Heart left ventricle (tissue), 16 donors: ENCODE data around the gene SULT2B1. TPM values are rescaled to one million over a fixed set of nuclear protein-coding genes. Genes with fewer than 3 reads are reported as not detected.
A peak's percentile ranks its signal among the peaks of the same experiment; 100 is the strongest.
"Not testable (repeated sequence)": the region's sequence is repeated elsewhere in the genome, so short reads cannot be mapped to it uniquely, and the experiment has no call there.

Experiments used
- ATAC-seq, 4 donors: fragments of 200-7000 bp; cut with Tn5 transposase; one replicate each; pipeline ENCODE4 v1.9.1; 2020 to 2022; ENCODE audit warnings: moderate library complexity in 4 of 4, mild to moderate bottlenecking in 3 of 4, moderate number of reproducible peaks in 1 of 4
- DNase-seq, 5 donors: peaks; one replicate each; pipeline ENCODE4 v3.0.0-alpha.2; 2020
- H3K27ac ChIP-seq, 12 donors: fragments of 200-600 bp; sonication (generic) in 4 of 12; one replicate each; pipeline versions ENCODE4 v1.5.0 to v1.8.0; 2016 to 2022; ENCODE audit warnings: mild to moderate bottlenecking in 2 of 12
- H3K27me3 ChIP-seq, 9 donors: fragments of 200-600 bp; sonication (generic) in 2 of 9; one replicate each; pipeline versions ENCODE4 v1.5.1 to v1.8.0; 2016 to 2022; ENCODE audit warnings: mild to moderate bottlenecking in 3 of 9
- H3K36me3 ChIP-seq, 9 donors: fragments of 200-600 bp; sonication (generic) in 2 of 9; one replicate each; pipeline versions ENCODE4 v1.5.0 to v1.8.0; 2018 to 2022; ENCODE audit warnings: mild to moderate bottlenecking in 2 of 9
- H3K4me1 ChIP-seq, 12 donors: fragments of 200-600 bp; sonication (generic) in 4 of 12; one replicate each; pipeline versions ENCODE4 v1.5.0 to v1.8.0; 2016 to 2022; ENCODE audit warnings: mild to moderate bottlenecking in 3 of 12
- H3K4me3 ChIP-seq, 12 donors: fragments of 200-600 bp; sonication (generic) in 4 of 12; one replicate each; pipeline versions ENCODE4 v1.5.0 to v1.8.0; 2017 to 2022; ENCODE audit warnings: mild to moderate bottlenecking in 9 of 12, moderate library complexity in 4 of 12
- H3K9me3 ChIP-seq, 12 donors: fragments of 200-600 bp; sonication (generic) in 4 of 12; one replicate each; pipeline versions ENCODE4 v1.5.0 to v1.8.0; 2016 to 2022; ENCODE audit warnings: mild to moderate bottlenecking in 1 of 12
- POLR2A ChIP-seq, 2 donors: fragments of 450-650 bp; IDR thresholded peaks; one replicate each; pipeline ENCODE4 v1.6.1; 2017; ENCODE audit warnings: antibody characterized with exemption in 2 of 2, mild to moderate bottlenecking in 2 of 2, moderate library complexity in 2 of 2
- WGBS, 4 donors: extraction: QIAGEN DNeasy Blood & Tissue Kit in 2 of 4; methylation state at CpG; one replicate each; pipeline versions ENCODE4 v1.1.5 to v1.1.7; 2013 to 2018; 5-methylcytosine and 5-hydroxymethylcytosine counted together
- intact Hi-C, 10 donors: fragments of 100-400 bp; cut with DNase I; formaldehyde crosslinking; loops; one replicate each; pipeline versions ENCODE4 v1.11.1 to v1.14.2; 2022
- polyA plus RNA-seq, 2 donors: library from polyadenylated mRNA; stranded (reverse); fragments of 200-250 nt; gene quantifications; one replicate each; pipeline ENCODE4 v1.2.3, GENCODE V29; 2013
- total RNA-seq, 9 donors: library from RNA; depleted of rRNA in 2 of 9; stranded (reverse); fragments of >200 nt in 2 of 9; fragmentation: NEBNext Ultra II Directional in 3 of 9; extraction: Animal tissue kit (Norgen Biotek cat#: 25700) in 3 of 9; gene quantifications; one replicate each; pipeline versions ENCODE4 v1.1.0 to v1.2.4, GENCODE V29; 2016 to 2023
- TF ChIP-seq, protein P1 (sequence below), 12 donors: fragments of 200-600 bp; sonication (generic) in 4 of 12; IDR thresholded peaks; one replicate each; pipeline versions ENCODE4 v1.5.0 to v1.8.0; 2018 to 2022; ENCODE audit warnings: antibody characterized with exemption in 12 of 12, mild to moderate bottlenecking in 5 of 12
- donor health status: ischemic (EF 13 %, LVEDD 7.1; RV severe dilation, severe dysfunction).
- donor health status: healthy with polysubstance abuse.
- donor health status: DM: no; HTN: yes; CAD: no.
- donor health status: DM: no; HTN: no; CAD: no.
- donor health status: ischemic (EF 25% LVEDD 6.9; RV normal size, moderate dysfunction).
- donor health status: ischemic (EF 25% LVEDD 5.7; RV mildly dilated, moderate dysfunction).
- donor health status: healthy.
- donor health status: DM: yes; HTN: yes; CAD: no.
- donor health status: ischemic (EF 35%, LVEDD 5.7; RV mildly dilated, moderate dysfunction).
- donor health status: nonischemic (EF 11% LVEDD 7.7; RV severe dilation, severe dysfunction).
- donor health status: DM: yes; HTN: yes; CAD: no.
- donor health status: PGD.
- donor health status: ischemic (EF 29% LVEDD 5.4; RV normal size, mild dysfunction).
- donor health status: nonischemic (EF 23%, LVEDD 6.1; RV moderate dilation, normal function).

SULT2B1 gene
- total and polyA plus RNA-seq, 11 donors: 0.19 to 0.45 TPM; not detected in 9

DNA sequence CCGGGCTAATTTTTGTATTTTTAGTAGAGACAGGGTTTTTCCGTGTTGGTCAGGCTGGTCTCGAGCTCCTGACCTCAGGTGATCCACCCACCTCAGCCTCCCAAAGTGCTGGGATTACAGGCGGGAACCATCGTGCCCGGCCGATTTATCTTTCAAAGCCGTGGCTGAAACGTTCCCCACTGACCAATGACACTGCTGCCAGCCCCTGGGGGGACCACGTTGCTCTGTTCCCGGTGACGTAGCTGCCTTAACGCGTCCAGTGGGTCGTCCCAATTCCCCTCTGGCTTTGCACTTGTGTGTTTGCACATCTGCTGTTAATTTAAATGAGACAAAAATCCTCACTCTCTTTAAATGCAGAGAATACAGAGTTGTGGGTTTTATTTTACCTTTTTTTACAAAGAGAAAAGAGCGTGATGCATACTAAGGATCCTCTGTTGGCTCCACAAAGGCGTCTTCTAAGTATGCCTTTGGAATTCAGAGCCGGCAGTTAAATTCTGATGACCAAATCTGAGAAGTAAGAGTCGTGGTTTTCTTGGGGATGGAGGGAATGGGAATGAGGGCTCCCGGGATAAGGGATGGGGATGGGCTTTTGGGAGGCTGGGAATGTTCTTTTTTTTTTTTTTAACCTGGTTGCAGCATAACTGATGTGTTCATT is 21.8 kb upstream of the SULT2B1 start:
- intact Hi-C loops: no loop called here
- H3K9me3 ChIP-seq: peaks cover 0 to 42% (median 22%) of the 10 kb centered on the region in 12 donors
- no peak overlapping the region for H3K4me3 ChIP-seq
- 62 to 71% (median 65%) methylated on average over 20 of the region's 20 CpGs for WGBS, 4 donors
- DNase-seq (peak in 1 of 5 donors; percentile 13), ATAC-seq (no peak)
- TF ChIP-seq POLR2A (IDR thresholded peaks at IDR 0.05): no peak
- TF ChIP-seq, protein P1, sequence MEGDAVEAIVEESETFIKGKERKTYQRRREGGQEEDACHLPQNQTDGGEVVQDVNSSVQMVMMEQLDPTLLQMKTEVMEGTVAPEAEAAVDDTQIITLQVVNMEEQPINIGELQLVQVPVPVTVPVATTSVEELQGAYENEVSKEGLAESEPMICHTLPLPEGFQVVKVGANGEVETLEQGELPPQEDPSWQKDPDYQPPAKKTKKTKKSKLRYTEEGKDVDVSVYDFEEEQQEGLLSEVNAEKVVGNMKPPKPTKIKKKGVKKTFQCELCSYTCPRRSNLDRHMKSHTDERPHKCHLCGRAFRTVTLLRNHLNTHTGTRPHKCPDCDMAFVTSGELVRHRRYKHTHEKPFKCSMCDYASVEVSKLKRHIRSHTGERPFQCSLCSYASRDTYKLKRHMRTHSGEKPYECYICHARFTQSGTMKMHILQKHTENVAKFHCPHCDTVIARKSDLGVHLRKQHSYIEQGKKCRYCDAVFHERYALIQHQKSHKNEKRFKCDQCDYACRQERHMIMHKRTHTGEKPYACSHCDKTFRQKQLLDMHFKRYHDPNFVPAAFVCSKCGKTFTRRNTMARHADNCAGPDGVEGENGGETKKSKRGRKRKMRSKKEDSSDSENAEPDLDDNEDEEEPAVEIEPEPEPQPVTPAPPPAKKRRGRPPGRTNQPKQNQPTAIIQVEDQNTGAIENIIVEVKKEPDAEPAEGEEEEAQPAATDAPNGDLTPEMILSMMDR (IDR thresholded peaks at IDR 0.05): no peak
- no peaks in the 10 kb centered on the region for H3K36me3 ChIP-seq
- H3K4me1 ChIP-seq: no peaks in the 10 kb centered on the region
- H3K27me3 ChIP-seq: peaks cover 0 to 4% (median 0%) of the 10 kb centered on the region in 9 donors
- no peak overlapping the region for H3K27ac ChIP-seq

DNA sequence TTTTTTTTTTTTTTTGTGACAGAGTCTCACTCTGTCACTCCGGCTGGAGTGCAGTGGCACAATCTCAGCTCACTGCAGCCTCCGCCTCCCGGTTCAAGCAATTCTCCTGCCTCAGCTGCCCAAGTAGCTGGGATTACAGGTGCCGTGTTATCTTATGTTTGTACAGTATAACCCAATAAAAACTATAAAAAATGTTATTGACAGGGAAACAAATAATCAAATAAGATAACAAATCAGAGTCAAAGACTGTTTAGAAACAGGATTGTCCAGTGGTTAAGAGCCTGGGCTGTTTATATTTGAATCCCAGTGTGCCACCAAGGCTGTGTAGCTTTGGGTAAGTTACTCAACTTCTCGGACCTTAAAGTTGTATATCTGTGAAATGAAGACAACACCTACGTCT is 21.2 kb upstream of the SULT2B1 start:
- Histone ChIP-seq H3K27me3 (peaks cover 0 to 4% (median 0%) of the 10 kb centered on the region in 9 donors), H3K9me3 (peaks cover 0 to 41% (median 22%) of the 10 kb centered on the region in 12 donors), H3K36me3 (no peaks in the 10 kb centered on the region), H3K27ac (no peak overlapping the region), H3K4me1 (no peaks in the 10 kb centered on the region), H3K4me3 (no peak overlapping the region)
- DNase-seq: no peak
- no peak for ATAC-seq
- TF ChIP-seq POLR2A (IDR thresholded peaks at IDR 0.05): no peak
- TF ChIP-seq, protein P1 (IDR thresholded peaks at IDR 0.05): no peak
- intact Hi-C loops: no loop called here
- WGBS, 4 donors: 56 to 77% (median 76%) methylated on average over 6 of the region's 6 CpGs

DNA sequence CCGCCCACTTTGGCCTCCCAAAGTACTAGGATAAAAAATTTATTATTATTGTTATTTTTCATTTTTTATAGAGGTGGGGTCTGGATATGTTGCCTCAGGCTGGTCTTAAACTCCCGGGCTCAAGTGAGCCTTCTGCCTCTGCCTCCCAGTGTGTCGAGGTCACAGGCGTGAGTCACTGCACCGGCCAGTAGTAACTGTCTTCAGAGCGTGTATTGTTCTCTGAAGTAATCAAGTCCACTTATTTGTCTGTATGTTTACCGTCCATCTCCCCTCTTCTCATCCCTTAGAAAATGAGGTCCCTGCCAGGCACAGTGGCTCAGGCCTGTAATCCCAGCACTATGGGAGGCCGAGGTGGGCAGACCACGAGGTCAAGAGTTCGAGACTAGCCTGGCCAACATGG is 18.2 kb upstream of the SULT2B1 start:
- no peak overlapping the region for H3K27ac ChIP-seq
- no peaks in the 10 kb centered on the region for H3K36me3 ChIP-seq
- 85 to 89% (median 86%) methylated on average over 10 of the region's 10 CpGs for WGBS, 4 donors
- DNase-seq (no peak), ATAC-seq (no peak)
- H3K9me3 ChIP-seq: peaks cover 0 to 11% (median 0%) of the 10 kb centered on the region in 12 donors
- no peaks in the 10 kb centered on the region for H3K4me1 ChIP-seq
- no peak overlapping the region for H3K4me3 ChIP-seq
- H3K27me3 ChIP-seq: peaks cover 0 to 4% (median 0%) of the 10 kb centered on the region in 9 donors
- TF ChIP-seq, protein P1 (IDR thresholded peaks at IDR 0.05): no peak
- no peak for TF ChIP-seq POLR2A (IDR thresholded peaks at IDR 0.05)
- intact Hi-C loops: no loop called here

DNA sequence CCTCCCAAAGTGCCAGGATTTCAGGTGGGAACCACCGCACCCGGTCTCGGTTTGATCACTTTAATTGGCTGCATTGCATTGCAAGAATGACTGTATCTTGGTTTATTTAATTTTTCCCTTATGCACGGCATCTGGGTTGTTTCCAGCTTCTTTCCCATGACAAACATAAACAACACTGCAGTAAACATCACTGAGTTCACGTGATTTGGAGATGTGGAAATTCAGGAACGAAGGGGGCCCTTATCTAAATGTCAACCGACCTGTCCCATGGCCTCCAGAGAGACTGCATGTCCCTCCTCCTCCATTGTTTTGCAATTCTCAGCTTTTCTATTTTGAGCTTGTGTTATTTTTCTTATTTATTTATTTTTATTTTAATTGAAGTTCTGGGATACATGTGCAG is 14.4 kb upstream of the SULT2B1 start:
- WGBS, 4 donors: 75 to 81% (median 77%) methylated on average over 7 of the region's 7 CpGs
- DNase-seq (no peak), ATAC-seq (no peak)
- H3K4me3 ChIP-seq: no peak overlapping the region
- no peaks in the 10 kb centered on the region for H3K27me3 ChIP-seq
- no peak overlapping the region for H3K27ac ChIP-seq
- TF ChIP-seq POLR2A (IDR thresholded peaks at IDR 0.05): no peak
- TF ChIP-seq, protein P1 (IDR thresholded peaks at IDR 0.05): no peak
- H3K36me3 ChIP-seq: no peaks in the 10 kb centered on the region
- H3K4me1 ChIP-seq: no peaks in the 10 kb centered on the region
- intact Hi-C loops: no loop called here
- no peaks in the 10 kb centered on the region for H3K9me3 ChIP-seq

DNA sequence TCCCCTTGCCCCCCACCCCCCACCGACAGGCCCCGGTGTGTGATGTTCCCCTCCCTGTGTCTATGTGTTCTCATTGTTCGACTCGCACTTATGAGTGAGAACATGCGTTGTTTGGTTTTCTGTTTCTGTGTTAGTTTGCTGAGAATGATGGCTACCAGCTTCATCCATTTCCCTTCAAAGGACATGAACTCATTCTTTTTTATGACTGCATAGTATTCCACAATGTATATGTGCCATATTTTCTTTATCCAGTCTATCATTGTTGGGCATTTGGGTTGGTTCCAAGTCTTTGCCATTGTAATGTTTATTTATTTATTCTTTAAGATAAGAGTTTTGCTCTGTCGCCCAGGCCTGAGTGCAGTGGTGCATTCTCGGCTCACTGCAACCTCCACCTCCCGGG is 13.9 kb upstream of the SULT2B1 start:
- 90 to 96% (median 92%) methylated on average over 8 of the region's 8 CpGs for WGBS, 4 donors
- H3K27ac ChIP-seq, H3K4me1 ChIP-seq, H3K36me3 ChIP-seq, intact Hi-C loops, H3K27me3 ChIP-seq, ATAC-seq, H3K4me3 ChIP-seq, H3K9me3 ChIP-seq: not testable (repeated sequence)
- peak in 1 of 5 donors; percentile 4 for DNase-seq
